Epithelial cell of proximal tubule (primary cell): ENCODE measurements around the gene ZSWIM1. TPM values are rescaled to one million over a fixed set of nuclear protein-coding genes. Genes with fewer than 3 reads are reported as not detected.

Experiments
- DNase-seq: peaks from one replicate; pipeline ENCODE4 v3.0.0-alpha.2; 2011; ENCODE audit warnings: low read depth
- H3K4me3 ChIP-seq: 2 replicates; pipeline ENCODE4 v1.5.1; 2011; ENCODE audit warnings: low read depth, mild to moderate bottlenecking, low read length
- total RNA-seq: library from RNA; depleted of rRNA; stranded (reverse); fragments of >200 nt; gene quantifications from 2 replicates; pipeline ENCODE4 v1.2.3, GENCODE V29; 2015
- TF ChIP-seq, protein P1 (sequence below): conservative IDR thresholded peaks from 2 replicates; pipeline ENCODE4 v1.5.1; 2012; ENCODE audit warnings: low read depth, mild to moderate bottlenecking, low read length

ZSWIM1 gene
- 7.3 and 14.2 TPM in 2 replicates for total RNA-seq

- TF ChIP-seq, protein P1, sequence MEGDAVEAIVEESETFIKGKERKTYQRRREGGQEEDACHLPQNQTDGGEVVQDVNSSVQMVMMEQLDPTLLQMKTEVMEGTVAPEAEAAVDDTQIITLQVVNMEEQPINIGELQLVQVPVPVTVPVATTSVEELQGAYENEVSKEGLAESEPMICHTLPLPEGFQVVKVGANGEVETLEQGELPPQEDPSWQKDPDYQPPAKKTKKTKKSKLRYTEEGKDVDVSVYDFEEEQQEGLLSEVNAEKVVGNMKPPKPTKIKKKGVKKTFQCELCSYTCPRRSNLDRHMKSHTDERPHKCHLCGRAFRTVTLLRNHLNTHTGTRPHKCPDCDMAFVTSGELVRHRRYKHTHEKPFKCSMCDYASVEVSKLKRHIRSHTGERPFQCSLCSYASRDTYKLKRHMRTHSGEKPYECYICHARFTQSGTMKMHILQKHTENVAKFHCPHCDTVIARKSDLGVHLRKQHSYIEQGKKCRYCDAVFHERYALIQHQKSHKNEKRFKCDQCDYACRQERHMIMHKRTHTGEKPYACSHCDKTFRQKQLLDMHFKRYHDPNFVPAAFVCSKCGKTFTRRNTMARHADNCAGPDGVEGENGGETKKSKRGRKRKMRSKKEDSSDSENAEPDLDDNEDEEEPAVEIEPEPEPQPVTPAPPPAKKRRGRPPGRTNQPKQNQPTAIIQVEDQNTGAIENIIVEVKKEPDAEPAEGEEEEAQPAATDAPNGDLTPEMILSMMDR = no peak
- peak; percentile 87 for DNase-seq
- H3K4me3 ChIP-seq = peak within 1 kb of the TSS; percentile 78
Observed at GRCh38 chr20:45880988-45881788, at the start of gene ZSWIM1. TSS of gene ZSWIM1 (plus strand) at chr20:45881227. CDS start at chr20:45882593, 1,366 bp downstream.

DNA sequence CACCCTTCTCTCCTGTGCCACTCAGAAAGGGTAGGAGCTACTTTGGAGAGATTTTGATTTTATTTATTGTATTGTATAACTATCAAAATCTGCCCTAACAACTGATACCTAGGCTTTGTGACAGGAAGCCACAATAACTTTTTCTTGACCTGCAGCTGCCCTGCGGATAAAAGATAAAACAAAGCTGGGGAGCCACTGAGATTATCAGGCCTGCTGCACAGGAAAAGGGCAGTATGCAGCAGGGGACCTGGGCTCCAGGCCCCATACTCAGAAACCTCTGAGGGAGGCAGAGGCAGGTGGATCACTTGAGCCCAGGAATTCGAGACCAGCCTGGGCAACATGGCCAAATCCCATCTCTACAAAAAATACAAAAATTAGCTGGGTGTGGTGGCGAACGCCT, 48.4 kb upstream of the ZSWIM1 start:
- TF ChIP-seq, protein P1 = no peak
- no peak for DNase-seq
- H3K4me3 ChIP-seq = no peak overlapping the region

- TF ChIP-seq, protein P1 = no peak
- peak within 1 kb of the TSS; percentile 88 for H3K4me3 ChIP-seq
- peak; percentile 33 for DNase-seq
Observed at GRCh38 chr20:45833030-45833882, 47.8 kb upstream of the ZSWIM1 start, which contains the start of gene SNX21. TSS of gene SNX21 (plus strand) at chr20:45833799. CDS start at chr20:45833920, 121 bp downstream.

GRCh38 chr20:45833883-45834796, 46.9 kb upstream of the ZSWIM1 start:
- peak overlapping the region; percentile 88 for H3K4me3 ChIP-seq
- DNase-seq = no peak
- TF ChIP-seq, protein P1 = no peak

DNA sequence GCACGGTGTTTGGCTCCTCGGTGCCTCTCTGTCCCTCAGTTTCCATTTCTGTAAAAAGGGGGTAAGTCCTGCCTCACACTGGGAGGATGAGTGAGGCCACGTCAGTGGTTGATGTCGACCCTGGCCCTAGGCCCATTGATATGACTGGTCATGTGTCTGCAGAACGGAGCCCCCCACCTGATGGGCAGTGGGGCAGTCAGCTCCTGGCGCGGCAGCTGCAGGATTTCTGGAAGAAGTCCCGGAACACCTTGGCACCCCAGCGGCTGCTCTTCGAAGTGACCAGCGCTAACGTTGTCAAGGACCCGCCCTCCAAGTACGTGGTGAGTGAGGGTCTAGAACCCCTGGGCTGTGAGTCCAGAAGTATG, 46.2 kb upstream of the ZSWIM1 start:
- TF ChIP-seq, protein P1 = no peak
- peak overlapping the region; percentile 88 for H3K4me3 ChIP-seq
- DNase-seq = no peak

DNA sequence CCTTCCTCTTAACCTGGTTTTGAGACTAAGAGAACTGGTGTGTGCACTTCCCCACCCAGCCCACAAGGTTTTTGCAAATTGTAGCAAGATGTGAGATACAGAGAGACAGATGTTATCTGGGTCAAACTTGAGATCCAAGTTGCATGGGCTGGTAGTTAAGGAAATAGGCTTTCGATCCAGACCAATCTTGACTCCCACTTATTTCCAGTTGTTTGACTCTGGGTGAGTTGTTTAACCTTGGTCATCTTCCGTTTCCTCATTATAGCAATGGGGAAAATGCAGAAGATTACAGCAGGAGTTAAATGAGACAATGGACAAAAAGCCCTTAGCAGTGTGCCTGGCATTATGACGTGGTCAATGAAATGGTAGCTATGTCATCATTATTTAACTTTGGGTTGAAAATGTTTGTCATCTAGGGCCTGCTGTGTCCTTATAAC, 45.7 kb upstream of the ZSWIM1 start:
- no peak overlapping the region for H3K4me3 ChIP-seq
- DNase-seq = no peak
- TF ChIP-seq, protein P1 = peak; percentile 7
